Tibial nerve (tissue), 4 donors: ENCODE data around the gene MCM6.

ENCODE experiments used
- EP300 ChIP-seq, 2 donors: sonication (generic); formaldehyde crosslinking; IDR thresholded peaks; one replicate each; pipeline ENCODE4 v1.6.1; 2017; ENCODE audit warnings: antibody characterized with exemption in 2 of 2, mild to moderate bottlenecking in 1 of 2
- POLR2A ChIP-seq, 2 donors: fragments of 450-650 bp; IDR thresholded peaks; one replicate each; pipeline ENCODE4 v1.6.1; 2017; ENCODE audit warnings: antibody characterized with exemption in 2 of 2, mild to moderate bottlenecking in 2 of 2, moderate library complexity in 2 of 2
- TF ChIP-seq, protein P1 (sequence below), 5 experiments: fragments of 200-600 bp in 3 of 5; fragments of 450-650 bp in 2 of 5; sonication (generic) in 3 of 5; IDR thresholded peaks; one replicate each; pipeline ENCODE4 v1.5.1; 2016 to 2019; ENCODE audit warnings: antibody characterized with exemption in 5 of 5, mild to moderate bottlenecking in 3 of 5, moderate library complexity in 2 of 5

GRCh38 chr2:135790423-135790822 lies 85.8 kb downstream of the MCM6 start:
- TF ChIP-seq, protein P1, sequence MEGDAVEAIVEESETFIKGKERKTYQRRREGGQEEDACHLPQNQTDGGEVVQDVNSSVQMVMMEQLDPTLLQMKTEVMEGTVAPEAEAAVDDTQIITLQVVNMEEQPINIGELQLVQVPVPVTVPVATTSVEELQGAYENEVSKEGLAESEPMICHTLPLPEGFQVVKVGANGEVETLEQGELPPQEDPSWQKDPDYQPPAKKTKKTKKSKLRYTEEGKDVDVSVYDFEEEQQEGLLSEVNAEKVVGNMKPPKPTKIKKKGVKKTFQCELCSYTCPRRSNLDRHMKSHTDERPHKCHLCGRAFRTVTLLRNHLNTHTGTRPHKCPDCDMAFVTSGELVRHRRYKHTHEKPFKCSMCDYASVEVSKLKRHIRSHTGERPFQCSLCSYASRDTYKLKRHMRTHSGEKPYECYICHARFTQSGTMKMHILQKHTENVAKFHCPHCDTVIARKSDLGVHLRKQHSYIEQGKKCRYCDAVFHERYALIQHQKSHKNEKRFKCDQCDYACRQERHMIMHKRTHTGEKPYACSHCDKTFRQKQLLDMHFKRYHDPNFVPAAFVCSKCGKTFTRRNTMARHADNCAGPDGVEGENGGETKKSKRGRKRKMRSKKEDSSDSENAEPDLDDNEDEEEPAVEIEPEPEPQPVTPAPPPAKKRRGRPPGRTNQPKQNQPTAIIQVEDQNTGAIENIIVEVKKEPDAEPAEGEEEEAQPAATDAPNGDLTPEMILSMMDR (IDR thresholded peaks at IDR 0.05), result no peak
- no peak for TF ChIP-seq POLR2A (IDR thresholded peaks at IDR 0.05)
- TF ChIP-seq EP300 (IDR thresholded peaks at IDR 0.05), result no peak
